Activated T-cell treated with anti-CD3 and anti-CD28 coated beads for 24 hours (primary cell): ENCODE data around the gene ARID1B.
"Not testable (repeated sequence)": the region's sequence is repeated elsewhere in the genome, so short reads cannot be mapped to it uniquely, and the experiment has no call there.

Experiments
- DNase-seq: peaks from one replicate; pipeline ENCODE4 v3.0.0-alpha.2; 2020; ENCODE audit warnings: low read depth

The ARID1B gene

GRCh38 chr6:156963712-156964700 lies 186.8 kb downstream of the ARID1B start:
- peak; percentile 33 for DNase-seq

GRCh38 chr6:156967852-156968251 lies 190.7 kb downstream of the ARID1B start:
- no peak for DNase-seq

- DNase-seq, result no peak
Measured at GRCh38 chr6:156969233-156969632, 192.1 kb downstream of the ARID1B start.

GRCh38 chr6:156970595-156971112 lies 193.5 kb downstream of the ARID1B start:
- no peak for DNase-seq

- DNase-seq, result no peak
Measured at GRCh38 chr6:156971153-156971885, 194.1 kb downstream of the ARID1B start.

- no peak for DNase-seq
Measured at GRCh38 chr6:156972145-156972544, 195.0 kb downstream of the ARID1B start.

GRCh38 chr6:156974830-156975261 lies 197.7 kb downstream of the ARID1B start:
- DNase-seq, result no peak

GRCh38 chr6:156975414-156975813 lies 198.2 kb downstream of the ARID1B start:
- DNase-seq, result no peak

- no peak for DNase-seq
Measured at GRCh38 chr6:156976216-156977127, 199.3 kb downstream of the ARID1B start.

- DNase-seq, result no peak
Measured at GRCh38 chr6:156977527-156978291, 200.5 kb downstream of the ARID1B start.

GRCh38 chr6:156978948-156979347 lies 201.8 kb downstream of the ARID1B start:
- no peak for DNase-seq

GRCh38 chr6:156980515-156980914 lies 203.3 kb downstream of the ARID1B start:
- no peak for DNase-seq

- no peak for DNase-seq
Measured at GRCh38 chr6:156980948-156981347, 203.8 kb downstream of the ARID1B start.

GRCh38 chr6:156982168-156982567 lies 205.0 kb downstream of the ARID1B start:
- no peak for DNase-seq

GRCh38 chr6:156982864-156983263 lies 205.7 kb downstream of the ARID1B start:
- DNase-seq, result not testable (repeated sequence)

GRCh38 chr6:156984178-156984738 lies 207.1 kb downstream of the ARID1B start:
- DNase-seq, result no peak

GRCh38 chr6:156985309-156985708 lies 208.1 kb downstream of the ARID1B start:
- no peak for DNase-seq

GRCh38 chr6:156988276-156989158 lies 211.3 kb downstream of the ARID1B start:
- no peak for DNase-seq

- no peak for DNase-seq
Measured at GRCh38 chr6:156989159-156989806, 212.1 kb downstream of the ARID1B start.
